Liver (tissue), 3 donors: ENCODE data around the gene KMT2E.

Source experiments
- ATF3 ChIP-seq: IDR thresholded peaks from 2 replicates; pipeline ENCODE4 v1.6.1; 2016; ENCODE audit warnings: antibody characterized with exemption
- CTCF ChIP-seq: fragments of 150-350 bp; IDR thresholded peaks from 2 replicates; pipeline ENCODE4 v1.5.1; 2017; ENCODE audit warnings: improper control_type of control experiment, low read depth, low read length; ENCODE audit not compliant: missing input control
- EGR1 ChIP-seq, 2 donors: IDR thresholded peaks; 2 replicates each; pipeline ENCODE4 v1.6.1; 2016 to 2018; ENCODE audit warnings: antibody characterized with exemption in 2 of 2, low read depth in 2 of 2
- FOXA2 ChIP-seq: IDR thresholded peaks from 2 replicates; pipeline ENCODE4 v1.6.1; 2016; ENCODE audit warnings: antibody characterized with exemption
- JUND ChIP-seq, 2 donors: IDR thresholded peaks; 2 replicates each; pipeline ENCODE4 v1.6.1; 2016; ENCODE audit warnings: antibody characterized with exemption in 2 of 2
- MAX ChIP-seq: IDR thresholded peaks from 2 replicates; pipeline ENCODE4 v1.6.1; 2016; ENCODE audit warnings: antibody characterized with exemption
- SP1 ChIP-seq: IDR thresholded peaks from 2 replicates; pipeline ENCODE4 v1.6.1; 2018; ENCODE audit warnings: antibody characterized with exemption, mild to moderate bottlenecking
- TAF1 ChIP-seq: conservative IDR thresholded peaks from 2 replicates; pipeline ENCODE4 v1.6.1; 2016; ENCODE audit warnings: antibody characterized with exemption, mild to moderate bottlenecking
- YY1 ChIP-seq: IDR thresholded peaks from 2 replicates; pipeline ENCODE4 v1.6.1; 2016; ENCODE audit warnings: antibody characterized with exemption, mild to moderate bottlenecking
- donor health status: healthy.
- donor health status: healthy.

GRCh38 chr7:105032553-105033214 is 18.7 kb downstream of the KMT2E start:
- TF ChIP-seq CTCF (no peak), MAX (no peak), YY1 (no peak), ATF3 (no peak), FOXA2 (no peak), SP1 (no peak), TAF1 (no peak), EGR1 (IDR thresholded peaks at IDR 0.05; ENCODE audit: low read depth in 2 of 2) (no peak), JUND (IDR thresholded peaks at IDR 0.05) (no peak)
